HG02588 (cell line): ENCODE measurements around the gene CCDC154.

Source experiments
- ATAC-seq: cut with Tn5 transposase; IDR thresholded peaks from one replicate; pipeline ENCODE4 v1.9.1; 2021; ENCODE audit warnings: mild to moderate bottlenecking, moderate library complexity; ENCODE audit not compliant: unreplicated experiment

The CCDC154 gene

GRCh38 chr16:1397779-1398178 lies 46.6 kb downstream of the CCDC154 start:
- no peak for ATAC-seq

- ATAC-seq, result no peak
Observed at GRCh38 chr16:1395444-1396031, 48.8 kb downstream of the CCDC154 start.

GRCh38 chr16:1394367-1394951 lies 49.9 kb downstream of the CCDC154 start:
- no peak for ATAC-seq

GRCh38 chr16:1393613-1394176 lies 50.7 kb downstream of the CCDC154 start:
- ATAC-seq, result no peak

- ATAC-seq, result no peak
Observed at GRCh38 chr16:1392826-1393225, 51.5 kb downstream of the CCDC154 start.

- no peak for ATAC-seq
Observed at GRCh38 chr16:1390239-1390779, 54.0 kb downstream of the CCDC154 start.

- no peak for ATAC-seq
Observed at GRCh38 chr16:1389762-1390161, 54.6 kb downstream of the CCDC154 start.

GRCh38 chr16:1387331-1387730 lies 57.0 kb downstream of the CCDC154 start:
- ATAC-seq, result no peak

- ATAC-seq, result no peak
Observed at GRCh38 chr16:1385232-1385631, 59.1 kb downstream of the CCDC154 start.
